H1 (cell line): ENCODE measurements around the gene SPACA9. TPM values are rescaled to one million over a fixed set of nuclear protein-coding genes. Genes with fewer than 3 reads are reported as not detected.

Experiments used
- CHD1 ChIP-seq: IDR thresholded peaks from 2 replicates; pipeline ENCODE4 v1.6.1; 2012; ENCODE audit warnings: low read depth, low read length, improper control_type of control experiment
- HDAC2 ChIP-seq, 2 experiments: fragments of 300-600 bp in 1 of 2; sonication (generic) in 1 of 2; IDR thresholded peaks; 2 replicates each; pipeline ENCODE4 v1.6.1; 2011 to 2012; ENCODE audit warnings: low read depth in 2 of 2, low read length in 2 of 2, mild to moderate bottlenecking in 2 of 2, moderate library complexity in 2 of 2, borderline replicate concordance in 1 of 2, inconsistent platforms in 1 of 2
- SAP30 ChIP-seq: fragments of 300-600 bp; sonication (generic); IDR thresholded peaks from 2 replicates; pipeline ENCODE4 v1.7.1; 2012; ENCODE audit warnings: low read length, moderate library complexity, mild to moderate bottlenecking, inconsistent platforms; ENCODE audit not compliant: insufficient read depth, insufficient replicate concordance
- polyA plus RNA-seq, 7 experiments: library from polyadenylated mRNA; depleted of rRNA in 3 of 7; stranded (reverse) in 5 of 7; unstranded in 2 of 7; fragments of >200 nt in 5 of 7; fragments of 200-250 nt in 2 of 7; gene quantifications; 1 replicate in 5 of 7; 2 replicates in 1 of 7; 4 replicates in 1 of 7; pipeline versions ENCODE4 v1.2.1 to v1.2.3, GENCODE V29; 2011 to 2013; ENCODE audit warnings: missing spikeins in 2 of 7, mixed read lengths in 2 of 7
- total RNA-seq: library from RNA; stranded (reverse); fragmentation: NEBNext Ultra II Directional; extraction: Animal tissue kit (Norgen Biotek cat#: 25700); gene quantifications from 2 replicates; pipeline ENCODE4 v1.2.1, GENCODE V29; 2021

The SPACA9 gene
- total and polyA plus RNA-seq, 2 of the 8 experiments (the other 6 are each of a cell fraction or from before 2014, with no cell fraction given), result 0.63 to 1.3 TPM

DNA sequence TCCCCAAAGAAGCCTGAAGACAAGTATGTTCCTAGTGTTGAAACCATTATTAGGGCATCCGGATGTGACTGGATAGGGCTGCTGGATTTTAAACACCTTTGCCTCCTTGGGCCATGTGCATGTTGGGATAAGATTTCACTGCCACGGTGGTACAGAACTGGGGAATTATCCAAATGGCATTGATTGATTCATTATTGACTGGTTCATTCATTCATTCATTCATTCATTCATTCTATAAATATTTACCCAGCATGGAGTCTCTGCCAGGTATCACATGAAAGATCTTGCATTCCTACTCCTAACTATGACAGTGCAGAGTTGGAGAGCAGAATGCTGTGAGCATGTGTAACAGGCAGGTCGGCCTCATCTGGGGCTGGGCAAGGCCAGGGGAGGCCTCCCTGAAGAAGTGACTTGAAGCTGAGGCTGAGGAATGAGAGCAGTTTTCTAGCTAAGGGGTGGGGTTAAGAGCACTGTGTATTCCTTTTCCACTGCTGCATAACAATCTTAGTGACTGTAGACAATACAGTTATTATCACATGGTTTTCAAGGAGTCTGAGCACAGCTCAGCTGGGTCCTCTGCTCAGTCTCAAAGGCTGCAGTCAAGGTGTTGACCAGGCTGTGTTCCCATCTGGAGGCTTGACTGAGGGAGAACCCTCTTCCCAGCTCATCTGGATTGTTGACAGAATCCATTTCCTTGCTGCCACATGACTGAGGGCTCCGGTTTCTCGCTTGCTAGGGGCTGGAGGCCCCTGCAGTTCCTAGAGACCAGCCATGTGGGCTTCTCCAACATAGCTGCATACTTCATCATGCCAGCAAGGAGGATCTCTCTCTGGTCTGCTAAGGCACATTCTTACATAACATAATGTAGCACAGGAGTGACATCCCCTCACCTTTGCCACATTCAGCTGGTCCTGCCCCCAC, 36.3 kb upstream of the SPACA9 start (continued):
- TF ChIP-seq SAP30 (no peak), CHD1 (no peak), HDAC2 (IDR thresholded peaks at IDR 0.05; ENCODE audit: borderline replicate concordance in 1 of 2, low read depth in 2 of 2, low read length in 2 of 2) (no peak)
- TF ChIP-seq, all 59 proteins: peak for 0
